Bronchial epithelial cell (primary cell): ENCODE results near the gene MAGT1. TPM values are rescaled to one million over a fixed set of nuclear protein-coding genes. Genes with fewer than 3 reads are reported as not detected.

Experiments used
- DNase-seq: peaks from one replicate; pipeline ENCODE4 v3.0.0-alpha.2; 2010; ENCODE audit warnings: low read depth
- FAIRE-seq: peaks from 2 replicates; lab custom pipeline; 2011; peaks lifted over from hg19 to GRCh38; lab: Jason Lieb, UNC
- H3K27me3 ChIP-seq: 2 replicates; pipeline ENCODE4 v1.5.1; 2011; ENCODE audit warnings: low read length; ENCODE audit not compliant: control insufficient read depth, insufficient read depth
- H3K36me3 ChIP-seq: 2 replicates; pipeline ENCODE4 v1.5.1; 2011; ENCODE audit warnings: low read length; ENCODE audit not compliant: control insufficient read depth, insufficient read depth
- H3K4me3 ChIP-seq: 2 replicates; pipeline ENCODE4 v1.5.1; 2011; ENCODE audit warnings: mild to moderate bottlenecking, low read depth, low read length, control low read depth
- total RNA-seq: library from RNA; depleted of rRNA; stranded (reverse); fragments of >200 nt; gene quantifications from 2 replicates; pipeline ENCODE4 v1.2.1, GENCODE V29; 2014
- TF ChIP-seq, protein P1 (sequence below): IDR thresholded peaks from 2 replicates; pipeline ENCODE4 v1.5.1; 2011; ENCODE audit warnings: mild to moderate bottlenecking, moderate library complexity, low read length, control low read depth, inconsistent platforms; ENCODE audit not compliant: insufficient read depth, severe bottlenecking

The MAGT1 gene
- total RNA-seq, 1 donor from 2014 or later, result 67.7 TPM

DNA sequence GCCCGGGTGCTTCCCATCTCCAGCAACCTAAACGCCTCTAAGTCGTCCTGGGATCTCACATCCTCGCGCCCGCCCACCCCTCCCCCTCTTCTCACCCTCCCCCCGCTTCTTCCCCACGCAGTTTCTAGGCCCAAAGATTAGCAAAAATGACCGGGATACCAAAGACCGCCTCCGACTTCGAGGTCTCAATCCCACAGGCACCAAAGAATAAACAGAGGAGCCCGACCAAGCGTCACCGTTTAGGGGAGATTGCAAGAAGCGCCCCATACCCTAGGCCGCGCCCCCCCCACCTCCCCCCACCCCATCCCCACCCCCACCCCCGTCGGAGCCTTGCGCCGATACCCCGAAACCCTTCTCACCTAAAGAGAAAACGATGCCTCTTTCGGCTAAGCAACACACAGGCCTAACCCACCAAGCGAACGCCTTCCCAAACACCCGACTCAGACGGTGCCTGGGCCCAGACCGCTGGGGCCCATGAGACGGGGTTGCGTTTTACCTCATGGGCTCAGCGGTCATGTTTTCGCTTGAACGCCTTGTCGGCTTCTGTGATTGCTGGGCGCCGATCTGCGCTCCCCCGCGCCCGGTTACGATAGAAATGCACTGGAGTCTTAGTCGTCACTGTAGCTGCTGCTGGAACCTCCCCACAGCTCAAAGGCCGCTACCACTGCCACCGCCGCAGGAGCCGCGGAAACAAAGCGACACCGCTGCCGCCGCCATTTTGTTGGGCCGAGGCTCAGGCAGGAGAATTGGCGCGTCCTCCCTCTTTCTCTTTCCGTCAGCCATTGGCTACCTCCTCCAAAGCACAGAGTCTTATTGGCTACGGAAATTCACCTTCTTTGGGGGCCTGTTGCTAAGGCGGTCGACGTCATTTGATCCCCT is 109.5 kb downstream of the MAGT1 start, which contains the start of gene ATRX:
TSS of gene ATRX (minus strand) at position 731 of the 879 bp plus-strand sequence. CDS start at position 516, 215 bp downstream.
- TF ChIP-seq, protein P1, sequence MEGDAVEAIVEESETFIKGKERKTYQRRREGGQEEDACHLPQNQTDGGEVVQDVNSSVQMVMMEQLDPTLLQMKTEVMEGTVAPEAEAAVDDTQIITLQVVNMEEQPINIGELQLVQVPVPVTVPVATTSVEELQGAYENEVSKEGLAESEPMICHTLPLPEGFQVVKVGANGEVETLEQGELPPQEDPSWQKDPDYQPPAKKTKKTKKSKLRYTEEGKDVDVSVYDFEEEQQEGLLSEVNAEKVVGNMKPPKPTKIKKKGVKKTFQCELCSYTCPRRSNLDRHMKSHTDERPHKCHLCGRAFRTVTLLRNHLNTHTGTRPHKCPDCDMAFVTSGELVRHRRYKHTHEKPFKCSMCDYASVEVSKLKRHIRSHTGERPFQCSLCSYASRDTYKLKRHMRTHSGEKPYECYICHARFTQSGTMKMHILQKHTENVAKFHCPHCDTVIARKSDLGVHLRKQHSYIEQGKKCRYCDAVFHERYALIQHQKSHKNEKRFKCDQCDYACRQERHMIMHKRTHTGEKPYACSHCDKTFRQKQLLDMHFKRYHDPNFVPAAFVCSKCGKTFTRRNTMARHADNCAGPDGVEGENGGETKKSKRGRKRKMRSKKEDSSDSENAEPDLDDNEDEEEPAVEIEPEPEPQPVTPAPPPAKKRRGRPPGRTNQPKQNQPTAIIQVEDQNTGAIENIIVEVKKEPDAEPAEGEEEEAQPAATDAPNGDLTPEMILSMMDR, result no peak
- peak; percentile 68 for DNase-seq
- FAIRE-seq, result no peak

GRCh38 chrX:77779695-77780094 is 115.5 kb downstream of the MAGT1 start:
- Histone ChIP-seq H3K36me3 (no peaks in the 10 kb centered on the region), H3K27me3 (no peaks in the 10 kb centered on the region), H3K4me3 (no peak overlapping the region)
- FAIRE-seq, result no peak
- DNase-seq, result no peak
- TF ChIP-seq, protein P1, result no peak

More for the DNA sequence above, 109.5 kb downstream of the MAGT1 start, which contains the start of gene ATRX:
- H3K27me3 ChIP-seq, result no peaks in the 10 kb centered on the region
- peak within 1 kb of the TSS; percentile 72 for H3K4me3 ChIP-seq
- H3K36me3 ChIP-seq, result no peaks in the 10 kb centered on the region

DNA sequence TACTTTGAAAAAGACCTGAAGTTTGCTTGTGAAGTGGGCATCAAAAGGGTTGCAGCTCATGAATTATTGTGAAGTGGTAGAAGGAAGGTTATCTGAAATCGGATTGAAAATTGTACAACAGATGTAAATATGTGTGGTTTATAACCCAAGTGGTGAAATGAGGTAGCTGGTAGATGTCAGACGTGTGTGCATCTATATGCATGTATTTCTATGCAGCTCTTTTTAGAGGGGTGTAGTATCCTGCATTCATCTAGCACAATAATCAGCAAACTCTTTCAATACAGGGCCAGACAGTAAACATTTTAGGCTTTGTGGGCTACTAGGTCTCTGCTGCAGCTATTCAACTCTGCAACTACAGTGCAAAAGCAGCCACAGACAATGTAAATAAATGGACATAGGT is 118.6 kb downstream of the MAGT1 start:
- DNase-seq (no peak), FAIRE-seq (no peak)
- Histone ChIP-seq H3K36me3 (no peaks in the 10 kb centered on the region), H3K27me3 (no peaks in the 10 kb centered on the region), H3K4me3 (no peak overlapping the region)
- TF ChIP-seq, protein P1, result no peak

Other genes starting within 250 kb of the MAGT1 start
- 37.6 and 41.2 TPM in 2 replicates for gene ATRX, start 109.2 kb downstream of the MAGT1 start, total RNA-seq
- gene COX7B, start 4.0 kb upstream of the MAGT1 start, total RNA-seq, result 358 and 360 TPM in 2 replicates
- 2.4 and 3.1 TPM in 2 replicates for gene ATP7A, start 15.3 kb upstream of the MAGT1 start, total RNA-seq
- gene PGAM4, start 74.2 kb upstream of the MAGT1 start, total RNA-seq, result not detected in 2 replicates
- gene PGK1, start 208.8 kb upstream of the MAGT1 start, total RNA-seq, result 306 and 339 TPM in 2 replicates
- gene TAF9B, start 244.2 kb upstream of the MAGT1 start, total RNA-seq, result 3.8 and 4.2 TPM in 2 replicates